ENCODE measurements around the gene TSPAN6.

Gene TSPAN6

GRCh38 chrX:100636321-100636991 lies at the start of gene TSPAN6:
Gene TSPAN6 (minus strand): TSS chrX:100636806. CDS start chrX:100636694, 112 bp downstream.
- in situ Hi-C loops (cut with MboI; ENCODE audit: low sequenced_read_pairs) = no loop called here

GRCh38 chrX:100685997-100686305 lies 49.3 kb upstream of the TSPAN6 start:
- in situ Hi-C loops (cut with MboI; ENCODE audit: low sequenced_read_pairs) = no loop called here

- in situ Hi-C loops (cut with MboI; ENCODE audit: low sequenced_read_pairs) = no loop called here
Measured at GRCh38 chrX:100685284-100685996, 48.8 kb upstream of the TSPAN6 start.

- in situ Hi-C loops (cut with MboI; ENCODE audit: low sequenced_read_pairs) = no loop called here
Measured at GRCh38 chrX:100682939-100683338, 46.3 kb upstream of the TSPAN6 start.

GRCh38 chrX:100681599-100681998 lies 45.0 kb upstream of the TSPAN6 start:
- in situ Hi-C loops (cut with MboI; ENCODE audit: low sequenced_read_pairs) = no loop called here

- in situ Hi-C loops (cut with MboI; ENCODE audit: low sequenced_read_pairs) = no loop called here
Measured at GRCh38 chrX:100680756-100681155, 44.1 kb upstream of the TSPAN6 start.

GRCh38 chrX:100677611-100678181 lies 41.1 kb upstream of the TSPAN6 start:
- in situ Hi-C loops (cut with MboI; ENCODE audit: low sequenced_read_pairs) = no loop called here

- in situ Hi-C loops (cut with MboI; ENCODE audit: low sequenced_read_pairs) = no loop called here
Measured at GRCh38 chrX:100674705-100675104, 38.1 kb upstream of the TSPAN6 start.

GRCh38 chrX:100673397-100673953 lies 36.9 kb upstream of the TSPAN6 start:
- in situ Hi-C loops (cut with MboI; ENCODE audit: low sequenced_read_pairs) = no loop called here

- in situ Hi-C loops (cut with MboI; ENCODE audit: low sequenced_read_pairs) = no loop called here
Measured at GRCh38 chrX:100672966-100673365, 36.4 kb upstream of the TSPAN6 start.

- in situ Hi-C loops (cut with MboI; ENCODE audit: low sequenced_read_pairs) = no loop called here
Measured at GRCh38 chrX:100663642-100664041, 27.0 kb upstream of the TSPAN6 start.

GRCh38 chrX:100662796-100663195 lies 26.2 kb upstream of the TSPAN6 start:
- in situ Hi-C loops (cut with MboI; ENCODE audit: low sequenced_read_pairs) = no loop called here

GRCh38 chrX:100662170-100662569 lies 25.6 kb upstream of the TSPAN6 start:
- in situ Hi-C loops (cut with MboI; ENCODE audit: low sequenced_read_pairs) = no loop called here

- in situ Hi-C loops (cut with MboI; ENCODE audit: low sequenced_read_pairs) = no loop called here
Measured at GRCh38 chrX:100659431-100660137, 23.0 kb upstream of the TSPAN6 start.

- in situ Hi-C loops (cut with MboI; ENCODE audit: low sequenced_read_pairs) = no loop called here
Measured at GRCh38 chrX:100658941-100659381, 22.4 kb upstream of the TSPAN6 start.

GRCh38 chrX:100654261-100654660 lies 17.7 kb upstream of the TSPAN6 start:
- in situ Hi-C loops (cut with MboI; ENCODE audit: low sequenced_read_pairs) = no loop called here

GRCh38 chrX:100652266-100652665 lies 15.7 kb upstream of the TSPAN6 start:
- in situ Hi-C loops (cut with MboI; ENCODE audit: low sequenced_read_pairs) = no loop called here

- in situ Hi-C loops (cut with MboI; ENCODE audit: low sequenced_read_pairs) = no loop called here
Measured at GRCh38 chrX:100650841-100651240, 14.2 kb upstream of the TSPAN6 start.

- in situ Hi-C loops (cut with MboI; ENCODE audit: low sequenced_read_pairs) = no loop called here
Measured at GRCh38 chrX:100649550-100650356, 13.1 kb upstream of the TSPAN6 start.
